Cardiac fibroblast (primary cell): ENCODE results near the gene MLH3.

Source experiments
- DNase-seq, 2 donors: peaks; one replicate each; pipeline versions ENCODE4 v3.0.0 to v3.0.0-alpha.2; 2010; ENCODE audit warnings: low read depth in 2 of 2
- H3K4me3 ChIP-seq, 2 donors: replicated peaks in 1 of 2; 1 replicate in 1 of 2; 2 replicates in 1 of 2; pipeline ENCODE4 v1.5.1; 2011; ENCODE audit warnings: low read depth in 2 of 2, low read length in 2 of 2, mild to moderate bottlenecking in 2 of 2, moderate library complexity in 1 of 2
- TF ChIP-seq, protein P1 (sequence below): IDR thresholded peaks from one replicate; pipeline ENCODE4 v1.5.1; 2011; ENCODE audit warnings: low read depth, mild to moderate bottlenecking, low read length, inconsistent platforms

MLH3 gene

DNA sequence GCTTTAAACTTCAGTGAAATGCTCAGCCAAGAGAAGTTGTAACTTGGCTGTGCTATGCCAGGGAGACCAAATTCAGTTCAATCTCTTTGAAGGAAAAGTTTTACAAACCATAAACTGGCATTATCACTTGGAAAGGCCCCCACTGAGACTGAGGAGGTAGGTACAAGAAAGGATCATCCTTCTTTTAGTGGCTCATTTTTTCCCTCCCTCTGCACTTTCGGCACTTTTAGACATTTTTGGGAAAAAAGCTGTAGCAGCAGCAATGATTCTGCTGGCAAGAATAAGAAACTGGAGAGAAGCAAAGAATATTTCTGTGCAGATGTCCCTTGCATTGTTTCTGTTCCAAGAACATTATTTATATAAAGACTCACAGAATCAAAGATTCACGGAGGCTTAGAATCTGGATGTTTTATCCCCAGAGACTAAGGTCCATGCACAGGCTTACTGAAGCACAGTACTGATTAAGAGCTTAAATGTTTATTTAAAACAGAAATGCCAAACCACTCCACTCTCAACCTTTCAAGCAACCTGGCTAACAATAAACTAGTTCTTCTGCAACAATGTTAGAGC, 30.5 kb upstream of the MLH3 start:
- no peak overlapping the region for H3K4me3 ChIP-seq
- TF ChIP-seq, protein P1, sequence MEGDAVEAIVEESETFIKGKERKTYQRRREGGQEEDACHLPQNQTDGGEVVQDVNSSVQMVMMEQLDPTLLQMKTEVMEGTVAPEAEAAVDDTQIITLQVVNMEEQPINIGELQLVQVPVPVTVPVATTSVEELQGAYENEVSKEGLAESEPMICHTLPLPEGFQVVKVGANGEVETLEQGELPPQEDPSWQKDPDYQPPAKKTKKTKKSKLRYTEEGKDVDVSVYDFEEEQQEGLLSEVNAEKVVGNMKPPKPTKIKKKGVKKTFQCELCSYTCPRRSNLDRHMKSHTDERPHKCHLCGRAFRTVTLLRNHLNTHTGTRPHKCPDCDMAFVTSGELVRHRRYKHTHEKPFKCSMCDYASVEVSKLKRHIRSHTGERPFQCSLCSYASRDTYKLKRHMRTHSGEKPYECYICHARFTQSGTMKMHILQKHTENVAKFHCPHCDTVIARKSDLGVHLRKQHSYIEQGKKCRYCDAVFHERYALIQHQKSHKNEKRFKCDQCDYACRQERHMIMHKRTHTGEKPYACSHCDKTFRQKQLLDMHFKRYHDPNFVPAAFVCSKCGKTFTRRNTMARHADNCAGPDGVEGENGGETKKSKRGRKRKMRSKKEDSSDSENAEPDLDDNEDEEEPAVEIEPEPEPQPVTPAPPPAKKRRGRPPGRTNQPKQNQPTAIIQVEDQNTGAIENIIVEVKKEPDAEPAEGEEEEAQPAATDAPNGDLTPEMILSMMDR, result no peak
- peak in 1 of 2 donors; percentile 37 for DNase-seq

DNA sequence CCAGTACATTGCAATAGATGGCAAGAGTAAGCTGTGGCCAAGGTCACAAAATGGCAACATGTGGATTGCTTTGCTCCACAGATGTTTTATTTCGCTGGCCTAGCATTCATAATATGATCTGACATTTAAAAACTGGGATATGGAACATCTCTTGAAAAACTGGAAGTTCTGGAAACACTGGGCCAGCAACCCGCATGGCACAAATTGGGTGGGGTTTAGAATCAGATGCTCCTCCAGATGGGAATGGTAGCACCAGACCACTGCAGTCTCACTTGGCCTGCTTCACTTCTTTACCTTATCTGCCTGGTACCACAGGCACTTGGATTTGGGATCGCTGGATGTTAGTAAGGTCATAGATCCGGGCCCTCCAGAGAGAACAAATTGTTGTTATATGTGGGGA, 28.3 kb upstream of the MLH3 start:
- no peak overlapping the region for H3K4me3 ChIP-seq
- TF ChIP-seq, protein P1, result no peak
- no peak for DNase-seq

DNA sequence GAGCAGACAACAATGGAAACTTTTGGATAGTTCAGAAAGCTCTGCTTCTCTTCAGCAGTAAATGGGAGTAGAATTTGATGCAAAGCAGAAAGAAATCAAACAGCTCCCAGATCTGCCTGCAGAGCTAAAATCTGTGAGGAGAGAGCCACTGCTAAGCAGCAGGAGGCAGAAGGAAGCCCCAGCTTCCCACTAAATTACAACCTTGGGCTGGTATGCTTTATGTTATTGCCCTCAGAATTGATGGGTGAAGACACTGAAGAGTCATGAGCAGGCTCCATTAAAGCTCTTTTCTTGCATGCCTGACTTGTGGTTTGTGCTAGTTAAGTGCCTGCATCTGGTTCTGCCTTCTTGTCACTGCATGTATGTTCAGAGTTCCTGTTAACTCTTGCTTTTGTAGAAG, 26.5 kb upstream of the MLH3 start:
- no peak for DNase-seq
- TF ChIP-seq, protein P1, result no peak
- no peak overlapping the region for H3K4me3 ChIP-seq

DNA sequence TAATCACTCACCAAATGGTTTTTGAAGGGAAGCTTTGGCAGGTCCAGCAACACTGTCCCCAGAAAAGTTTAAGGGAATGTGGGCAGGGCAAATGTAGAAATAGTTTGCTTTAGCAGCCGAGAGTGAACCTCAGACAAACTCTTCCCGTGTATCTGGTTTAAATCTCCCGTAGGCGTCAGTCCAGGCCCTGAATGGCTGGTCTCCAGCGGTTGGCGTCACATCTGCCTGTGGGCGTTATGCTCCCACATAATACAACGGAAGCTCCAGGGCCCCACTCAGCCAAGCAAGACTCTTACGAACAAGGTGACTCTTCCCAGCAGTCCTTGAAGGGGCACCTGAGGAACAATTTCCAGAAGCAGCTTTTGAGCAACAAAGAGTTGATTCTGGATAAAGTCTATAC, 19.1 kb upstream of the MLH3 start:
- DNase-seq, result no peak
- TF ChIP-seq, protein P1, result no peak

DNA sequence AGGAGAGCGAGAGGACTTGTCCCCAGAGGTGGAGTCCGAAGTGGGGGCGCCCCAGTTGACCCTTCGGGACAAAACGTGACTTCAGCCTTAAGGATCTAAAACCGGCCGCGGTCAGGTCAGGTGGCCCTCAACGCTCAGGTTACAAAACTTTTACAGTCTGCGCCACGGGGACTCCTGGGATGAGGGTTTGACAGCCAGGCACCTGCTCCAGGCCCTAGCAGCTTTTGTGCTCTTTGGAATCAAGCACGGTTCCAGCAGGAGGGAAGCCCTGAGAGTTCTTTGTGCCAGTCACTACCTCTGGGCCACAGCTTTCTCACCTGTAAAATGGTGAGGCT, 18.5 kb upstream of the MLH3 start:
- TF ChIP-seq, protein P1, result no peak
- peak overlapping the region; percentile 53 to 64 for H3K4me3 ChIP-seq
- no peak for DNase-seq

More for the DNA sequence above, 19.1 kb upstream of the MLH3 start:
- no peak overlapping the region for H3K4me3 ChIP-seq

DNA sequence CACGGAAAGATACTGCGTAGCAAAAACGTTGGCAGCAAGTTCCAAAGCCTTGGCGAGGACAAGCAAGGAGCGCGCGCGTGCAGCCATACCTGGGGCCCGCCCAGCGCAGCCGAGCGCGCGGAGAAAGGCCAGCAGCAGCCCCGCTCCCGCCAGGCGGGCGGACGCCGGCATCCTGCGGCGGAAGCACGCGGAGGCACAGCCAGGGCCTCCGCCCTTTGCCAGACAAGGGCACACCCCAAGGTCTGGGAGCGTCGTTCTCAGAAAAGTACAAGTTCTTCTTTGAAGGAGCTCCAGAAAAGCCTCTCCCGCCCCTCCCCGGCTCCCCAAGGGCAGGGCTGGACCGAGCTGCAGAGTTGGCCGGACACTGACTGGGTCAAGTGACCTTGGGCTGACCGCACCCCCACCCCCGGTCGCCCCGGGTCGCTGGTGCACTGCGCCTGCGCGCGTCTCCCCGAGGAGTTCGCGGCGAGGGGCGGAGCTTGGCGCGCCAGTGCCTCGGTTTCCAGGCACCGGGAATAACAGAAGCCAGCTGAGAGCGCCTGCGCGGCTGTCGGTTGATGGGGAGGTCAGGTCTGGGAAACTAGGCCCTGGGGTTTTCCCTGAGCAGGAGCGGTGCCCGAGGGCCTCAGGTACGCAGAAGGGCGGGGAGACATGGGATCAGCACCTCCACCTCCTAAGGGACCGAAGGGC, 18.0 kb upstream of the MLH3 start, which contains the start of gene ZC2HC1C:
ZC2HC1C (plus strand) TSS at position 521 of the 690 bp plus-strand sequence. CDS start 933 bp downstream, outside the sequence.
- TF ChIP-seq, protein P1, result no peak
- peak within 1 kb of the TSS; percentile 53 to 64 for H3K4me3 ChIP-seq
- peak; percentile 90 to 94 for DNase-seq
